HT-29 (cell line): ENCODE measurements around the gene UGT1A3. TPM values are rescaled to one million over a fixed set of nuclear protein-coding genes. Genes with fewer than 3 reads are reported as not detected.
"Not testable (repeated sequence)": the region's sequence is repeated elsewhere in the genome, so short reads cannot be mapped to it uniquely, and the experiment has no call there.

Experiments used
- DNase-seq: peaks from one replicate; pipeline ENCODE4 v3.0.0-alpha.2; 2015; ENCODE audit warnings: low spot score
- total RNA-seq: library from RNA; depleted of rRNA; stranded (reverse); fragments of >200 nt; shearing (Covaris generic); gene quantifications from 2 replicates; pipeline ENCODE4 v1.2.3, GENCODE V29; 2014; rRNA removed

Gene UGT1A3
- 1.2 and 1.6 TPM in 2 replicates for total RNA-seq

DNA sequence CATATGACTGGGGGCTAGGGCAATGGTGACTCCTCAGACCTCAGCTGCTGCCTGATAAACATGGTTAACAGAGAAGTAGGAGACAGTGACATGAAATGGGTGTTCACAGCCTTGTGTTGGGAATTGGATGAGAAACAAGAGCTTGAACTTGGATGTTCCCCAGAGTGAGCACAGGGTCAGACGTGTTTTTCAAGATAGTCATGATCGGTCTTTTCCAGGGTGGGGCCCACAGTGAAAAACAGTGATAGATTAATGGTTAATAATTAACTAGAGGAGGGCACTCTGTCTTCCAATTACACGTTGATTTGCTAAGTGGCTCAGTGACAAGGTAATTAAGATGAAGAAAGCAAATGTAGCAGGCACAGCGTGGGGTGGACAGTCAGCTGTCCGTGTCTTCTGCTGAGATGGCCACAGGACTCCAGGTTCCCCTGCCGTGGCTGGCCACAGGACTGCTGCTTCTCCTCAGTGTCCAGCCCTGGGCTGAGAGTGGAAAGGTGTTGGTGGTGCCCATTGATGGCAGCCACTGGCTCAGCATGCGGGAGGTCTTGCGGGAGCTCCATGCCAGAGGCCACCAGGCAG lies at the start of gene UGT1A3:
TSS of gene UGT1A3 (plus strand) at position 320 of the 579 bp plus-strand sequence. CDS start at position 405, 85 bp downstream.
- DNase-seq: no peak

DNA sequence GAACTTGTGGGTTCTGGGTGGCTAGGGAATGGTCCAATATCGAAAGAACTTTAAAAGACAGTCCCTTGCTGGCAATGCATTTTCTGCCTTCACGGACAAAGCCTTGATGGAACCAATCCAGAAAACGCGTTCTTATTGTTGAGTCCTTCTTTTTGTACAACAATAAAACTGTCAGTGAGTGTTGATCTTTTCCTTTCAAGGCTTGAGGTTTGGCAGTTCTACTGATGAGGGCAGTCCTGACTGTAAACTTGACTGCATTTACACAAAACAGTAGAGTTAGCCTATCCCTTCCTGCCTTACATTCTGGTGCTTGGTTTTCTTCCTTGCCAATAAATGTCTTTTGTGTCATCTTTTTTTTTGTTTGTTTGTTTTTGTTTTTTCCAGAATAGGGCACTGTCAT lies 49.6 kb upstream of the UGT1A3 start:
- no peak for DNase-seq

DNA sequence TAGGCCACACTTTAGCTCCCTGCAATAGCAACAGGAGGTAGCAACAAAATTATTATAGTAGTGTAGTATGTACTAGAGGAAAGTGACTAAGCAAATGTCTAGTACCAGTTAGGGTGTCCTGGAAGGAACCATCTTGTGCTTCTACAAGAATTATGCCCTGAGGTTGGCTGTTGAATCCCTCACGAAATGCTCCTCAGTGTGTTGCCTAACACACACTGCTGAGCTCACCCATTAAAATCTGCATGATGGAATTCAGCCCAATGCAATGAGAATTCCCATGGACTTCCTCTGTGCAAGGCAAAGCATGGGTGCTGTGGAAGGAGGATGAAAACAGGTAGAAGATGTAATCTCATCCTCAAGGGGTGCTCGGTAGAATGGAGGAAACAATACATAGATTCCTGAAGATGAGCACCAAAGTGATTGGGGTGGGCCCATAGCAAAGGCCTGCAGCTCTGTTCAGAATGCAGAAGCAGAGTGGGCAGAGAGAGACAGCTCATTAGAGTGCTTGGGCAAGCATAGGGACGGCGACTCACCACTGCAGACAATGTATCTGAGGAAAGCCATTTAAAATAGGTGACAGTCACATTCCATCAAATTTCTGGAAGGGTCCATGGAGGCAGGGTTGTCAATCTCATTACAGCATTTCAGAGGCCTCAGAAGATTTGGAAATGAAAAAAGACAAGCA lies 48.3 kb upstream of the UGT1A3 start:
- no peak for DNase-seq

DNA sequence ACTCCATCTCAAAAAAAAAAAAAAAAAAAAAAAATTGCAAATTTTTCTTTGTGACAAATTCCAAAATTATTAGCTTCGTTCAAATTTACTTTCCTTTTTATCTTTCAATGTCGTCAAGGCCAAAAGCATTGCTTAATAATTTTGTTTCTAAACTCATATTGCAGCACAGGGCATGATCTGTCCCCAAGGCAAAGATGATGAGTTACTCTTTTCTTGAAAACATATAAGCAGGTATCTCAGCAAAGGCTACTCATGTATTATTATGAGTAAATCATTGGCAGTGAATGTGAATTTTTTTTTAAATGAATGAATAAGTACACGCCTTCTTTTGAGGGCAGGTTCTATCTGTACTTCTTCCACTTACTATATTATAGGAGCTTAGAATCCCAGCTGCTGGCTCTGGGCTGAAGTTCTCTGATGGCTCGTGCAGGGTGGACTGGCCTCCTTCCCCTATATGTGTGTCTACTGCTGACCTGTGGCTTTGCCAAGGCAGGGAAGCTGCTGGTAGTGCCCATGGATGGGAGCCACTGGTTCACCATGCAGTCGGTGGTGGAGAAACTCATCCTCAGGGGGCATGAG lies 47.2 kb upstream of the UGT1A3 start, which contains the start of gene UGT1A7:
TSS of gene UGT1A7 (plus strand) at position 381 of the 579 bp plus-strand sequence. CDS start at position 418, 37 bp downstream.
- no peak for DNase-seq

DNA sequence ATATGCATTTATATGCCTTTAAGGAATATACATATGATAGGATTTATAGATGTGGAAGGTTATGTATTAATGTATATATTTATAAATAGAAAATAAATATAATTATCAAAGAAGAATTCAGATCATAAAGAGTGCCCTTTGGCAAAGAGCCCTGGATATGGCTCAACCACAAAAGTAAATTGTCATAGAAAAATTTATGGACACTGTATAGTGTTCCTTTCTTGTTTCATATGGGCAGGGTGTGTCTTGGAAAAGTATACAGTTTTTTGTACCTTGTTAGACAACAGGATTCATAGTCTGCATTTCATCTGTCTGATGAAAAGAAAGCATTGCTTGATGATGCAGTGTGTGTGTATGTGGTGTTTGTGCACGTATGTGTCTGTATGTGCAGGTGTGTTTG lies 44.2 kb upstream of the UGT1A3 start:
- DNase-seq: no peak

DNA sequence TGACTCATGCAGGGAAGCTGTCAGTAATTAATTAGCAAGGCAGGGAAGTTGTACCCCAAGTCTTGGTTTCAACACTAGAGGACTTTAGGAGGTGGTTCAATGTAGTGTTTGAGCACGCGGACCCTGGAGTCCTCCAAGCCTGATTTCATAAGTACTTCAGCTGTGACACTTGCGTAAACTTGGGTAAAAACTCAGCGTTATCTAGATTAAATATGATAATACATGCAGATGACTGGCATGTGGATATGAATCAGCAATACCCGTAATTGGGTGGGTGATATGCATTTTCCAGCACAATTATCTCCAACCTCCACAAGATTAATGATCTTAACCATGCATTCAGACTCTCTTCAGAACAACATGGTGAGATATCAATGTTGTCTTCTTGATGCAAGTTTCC lies 41.9 kb upstream of the UGT1A3 start:
- no peak for DNase-seq

DNA sequence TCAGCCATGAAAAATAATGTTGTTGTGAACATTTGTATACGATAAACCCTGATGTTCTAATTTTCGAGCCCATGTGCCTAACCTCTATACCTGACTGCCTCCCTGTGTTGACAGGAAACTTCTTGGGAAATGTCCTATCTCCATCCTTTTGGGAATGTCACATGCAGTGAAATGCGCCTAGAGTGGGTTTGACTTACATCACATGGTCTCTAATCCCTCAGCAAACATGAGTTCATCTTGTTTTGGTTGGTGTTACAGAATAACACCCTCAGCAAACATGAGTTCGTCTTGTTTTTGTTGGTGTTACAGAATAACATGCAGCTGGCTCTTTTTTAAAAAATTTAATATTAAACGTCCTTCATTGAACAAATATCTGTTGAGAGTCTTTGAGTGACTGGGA lies 40.5 kb upstream of the UGT1A3 start:
- DNase-seq: no peak

DNA sequence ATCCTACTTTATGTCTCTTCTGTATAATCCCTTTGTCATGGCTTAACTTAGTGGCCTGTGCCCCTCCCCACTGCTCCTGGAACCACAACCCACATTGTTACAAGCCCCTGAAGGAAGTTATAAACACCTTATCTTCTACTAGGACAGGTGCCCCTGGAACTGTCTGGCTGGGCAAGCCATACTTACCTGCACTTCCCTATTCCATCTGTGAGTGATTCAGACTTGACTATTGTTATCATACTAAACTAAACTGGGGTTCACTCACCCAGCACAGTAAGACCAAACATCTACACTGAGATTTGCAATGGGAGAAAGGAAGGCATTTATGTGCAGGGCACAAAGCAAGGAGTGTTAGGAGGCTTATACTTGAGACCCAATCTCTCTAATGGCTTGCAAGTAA lies 39.8 kb upstream of the UGT1A3 start:
- peak; percentile 59 for DNase-seq

DNA sequence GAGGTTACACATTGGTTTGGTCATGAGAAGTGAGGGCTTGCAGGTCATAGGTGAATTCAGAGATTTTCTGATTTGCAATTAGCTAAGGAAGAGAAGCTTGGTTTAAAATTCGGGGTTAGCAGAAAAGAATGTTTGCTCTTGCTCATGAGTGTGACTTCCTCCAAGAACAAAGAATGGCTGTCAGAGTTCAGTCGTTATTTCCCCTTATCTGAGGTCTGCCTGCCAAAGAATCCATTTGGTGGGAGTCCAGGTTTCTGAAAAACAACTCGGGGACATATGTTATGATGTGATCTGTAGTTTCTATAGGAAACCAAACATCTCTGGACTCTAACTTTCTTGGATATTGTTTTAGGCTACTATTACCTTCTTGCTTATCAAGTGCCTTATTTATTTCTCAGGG lies 39.3 kb upstream of the UGT1A3 start:
- DNase-seq: no peak

DNA sequence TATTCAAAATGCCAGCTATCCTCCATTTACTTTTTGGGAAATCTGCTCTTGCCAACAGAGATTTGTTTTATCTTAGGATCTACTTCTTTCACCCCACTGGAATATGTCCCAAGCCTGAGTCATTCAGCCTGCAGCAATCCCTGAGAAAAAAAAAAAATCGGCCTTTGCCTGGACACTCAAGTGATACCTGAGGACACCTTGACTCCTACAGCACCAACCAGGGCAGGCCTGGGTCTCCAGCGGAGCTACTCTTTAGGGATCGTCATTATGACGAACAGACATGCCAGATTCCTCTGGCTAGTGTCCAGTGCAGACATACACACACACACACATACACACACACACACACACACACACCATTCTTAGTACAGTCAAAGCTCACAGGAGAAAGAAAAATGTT lies 38.4 kb upstream of the UGT1A3 start:
- DNase-seq: peak; percentile 58

DNA sequence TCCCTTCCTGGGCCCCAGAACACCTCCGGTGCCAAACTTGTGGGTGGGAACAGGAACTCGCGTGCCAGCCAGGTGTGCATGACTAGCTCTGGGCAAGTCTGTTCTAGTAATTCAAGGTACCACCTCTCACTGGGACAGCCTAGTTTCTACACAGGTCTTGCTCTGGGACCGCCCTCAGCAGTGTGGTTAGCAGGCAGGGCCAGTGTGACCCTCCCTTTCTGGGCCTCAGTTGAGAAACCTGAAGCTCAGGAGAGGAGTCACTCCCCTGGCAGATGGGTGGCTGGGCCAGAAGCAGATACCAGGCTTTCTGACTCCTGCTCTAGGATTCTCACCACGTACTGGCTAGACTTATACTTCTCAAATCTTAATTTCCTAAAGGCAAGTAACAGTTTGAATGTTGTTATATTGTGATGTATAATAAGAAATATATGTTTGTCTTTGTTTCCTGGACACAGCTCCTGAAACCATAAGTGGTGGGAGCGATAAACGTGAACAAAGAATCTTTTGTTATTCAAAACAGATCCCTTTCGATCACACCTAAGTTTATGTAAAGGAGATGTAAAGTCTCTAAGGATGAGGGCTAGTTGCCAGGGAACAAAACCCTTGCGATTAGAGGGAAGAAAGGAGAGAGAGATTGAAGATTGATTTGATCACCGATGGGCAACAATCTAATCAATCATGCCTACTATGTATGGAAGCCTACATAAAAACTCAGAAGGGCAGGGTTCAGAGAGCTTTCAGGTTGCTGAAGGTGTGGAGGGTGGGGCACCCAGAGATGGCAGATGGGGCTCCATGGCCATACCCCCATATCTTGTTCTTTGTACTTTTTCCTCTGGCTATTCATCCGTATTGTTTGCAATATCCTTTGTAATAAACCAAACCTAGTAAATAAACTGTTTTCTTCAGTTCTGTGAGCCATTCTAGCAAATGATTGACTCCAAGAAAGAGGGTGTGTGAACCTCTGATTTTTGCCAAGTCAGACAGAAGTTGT lies 37.1 kb upstream of the UGT1A3 start:
- DNase-seq: peak; percentile 89

DNA sequence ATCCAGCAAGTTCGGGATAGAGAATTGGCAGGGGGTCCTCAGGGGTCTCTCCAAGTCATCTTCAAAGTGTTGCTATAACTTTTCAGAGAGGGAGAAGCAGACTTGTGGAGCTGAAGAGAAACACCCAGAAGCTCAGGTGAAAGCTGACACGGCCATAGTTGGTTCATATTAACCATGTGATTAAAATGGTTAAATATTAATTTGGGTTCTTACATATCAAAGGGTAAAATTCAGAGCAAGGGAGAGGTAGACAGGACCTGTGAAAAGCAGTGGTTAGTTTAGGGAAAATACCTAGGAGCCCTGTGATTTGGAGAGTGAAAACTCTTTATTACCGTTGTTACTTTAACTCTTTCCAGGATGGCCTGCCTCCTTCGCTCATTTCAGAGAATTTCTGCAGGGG lies 36.2 kb upstream of the UGT1A3 start, which contains the start of gene UGT1A6:
TSS of gene UGT1A6 (plus strand) at position 243 of the 400 bp plus-strand sequence. CDS start at position 358, 115 bp downstream.
- peak; percentile 51 for DNase-seq

DNA sequence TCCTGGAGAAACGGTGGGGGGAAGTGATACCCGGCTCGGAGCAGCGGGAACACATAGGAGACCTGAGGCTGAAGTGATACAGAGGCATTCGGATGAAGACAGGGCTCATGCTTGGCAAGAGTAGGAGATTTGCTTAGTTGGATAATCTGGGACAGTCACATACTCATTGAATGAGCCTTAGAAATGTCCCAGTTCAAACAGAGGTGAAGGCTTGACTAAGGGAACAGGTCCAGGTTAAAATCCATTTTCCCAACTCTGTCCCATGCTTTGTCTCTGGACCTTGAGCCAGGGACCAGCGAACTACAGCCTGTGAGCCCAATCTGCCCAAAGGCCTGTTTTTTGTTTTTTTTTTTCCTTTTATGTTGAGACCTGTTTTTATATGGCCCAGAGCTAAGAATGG lies 34.9 kb upstream of the UGT1A3 start:
- no peak for DNase-seq

DNA sequence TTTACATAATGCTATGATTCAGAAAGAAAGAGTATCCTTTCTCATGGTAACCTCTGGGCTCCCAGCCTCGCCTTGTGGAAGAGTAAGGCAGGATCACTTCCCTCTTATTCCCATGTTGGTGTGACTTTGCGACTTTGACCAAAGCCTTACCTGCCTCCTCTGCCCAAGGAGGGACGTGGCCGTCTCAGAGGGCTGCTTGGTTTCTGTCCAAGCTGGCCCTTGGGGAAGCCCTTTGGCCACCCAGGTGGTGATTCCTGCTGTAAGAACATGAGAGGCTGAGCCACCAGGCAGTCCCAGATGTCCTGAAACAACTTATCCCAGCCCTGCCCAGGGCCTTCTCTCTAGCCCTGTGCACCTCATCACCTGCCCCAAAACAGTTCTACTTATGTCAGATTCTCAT lies 30.1 kb upstream of the UGT1A3 start:
- no peak for DNase-seq

DNA sequence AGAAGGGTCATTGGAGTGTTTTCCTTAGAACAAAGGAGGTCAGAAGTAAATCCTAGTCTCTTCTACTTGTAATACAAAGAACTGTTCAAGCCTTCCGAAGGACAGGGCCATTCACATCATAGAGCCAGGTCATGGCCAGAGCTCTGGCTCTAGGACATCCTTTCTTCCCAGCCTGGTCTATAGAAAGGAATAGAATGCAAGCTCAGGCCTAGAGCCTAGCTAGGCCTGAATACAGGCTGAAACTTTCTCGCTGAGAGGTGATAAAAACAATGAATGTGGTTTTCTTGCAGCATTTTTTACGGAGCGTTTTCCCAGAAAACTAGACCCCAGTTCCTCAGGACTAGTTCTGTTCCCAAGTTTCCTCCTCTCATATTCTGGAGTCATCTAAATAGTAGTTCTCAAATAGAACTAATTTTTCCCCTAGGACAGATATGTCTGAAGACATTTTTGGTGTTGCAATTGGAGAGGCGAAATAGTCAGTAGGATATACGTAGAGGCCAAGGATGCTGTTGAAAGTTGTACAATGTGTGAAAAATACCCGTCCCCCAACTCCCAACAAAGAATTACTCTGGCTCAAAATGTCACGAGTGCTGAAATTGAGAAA lies 29.3 kb upstream of the UGT1A3 start:
- DNase-seq: no peak

DNA sequence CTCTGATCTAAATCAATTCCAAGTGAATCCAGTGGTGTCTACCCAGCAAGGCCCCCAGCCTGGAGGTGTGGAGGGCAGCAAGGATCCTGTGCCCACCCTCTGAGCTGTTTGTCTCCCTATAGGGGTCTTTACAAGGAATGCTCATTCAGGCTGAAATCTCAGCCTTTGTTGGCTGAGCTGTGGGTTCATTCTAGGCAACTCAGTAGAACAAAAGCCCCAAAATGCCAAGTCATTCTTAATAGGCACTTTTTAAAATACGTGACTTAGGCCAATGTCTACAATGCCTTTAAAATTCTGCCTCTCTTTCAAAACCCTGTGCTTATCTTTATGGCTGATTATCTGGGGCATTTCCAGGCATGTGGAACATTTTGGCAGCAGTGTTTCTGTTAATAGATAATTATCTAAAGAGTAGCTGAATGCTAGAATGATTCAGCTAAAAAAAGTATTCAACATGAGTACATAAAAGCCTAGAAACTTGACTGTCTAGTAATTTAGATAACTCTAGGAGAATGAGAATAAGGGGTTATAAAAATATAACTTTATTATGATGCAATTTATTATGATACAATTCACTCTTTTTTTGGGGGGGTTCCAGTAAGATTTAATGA lies 28.7 kb upstream of the UGT1A3 start:
- DNase-seq: peak; percentile 75

DNA sequence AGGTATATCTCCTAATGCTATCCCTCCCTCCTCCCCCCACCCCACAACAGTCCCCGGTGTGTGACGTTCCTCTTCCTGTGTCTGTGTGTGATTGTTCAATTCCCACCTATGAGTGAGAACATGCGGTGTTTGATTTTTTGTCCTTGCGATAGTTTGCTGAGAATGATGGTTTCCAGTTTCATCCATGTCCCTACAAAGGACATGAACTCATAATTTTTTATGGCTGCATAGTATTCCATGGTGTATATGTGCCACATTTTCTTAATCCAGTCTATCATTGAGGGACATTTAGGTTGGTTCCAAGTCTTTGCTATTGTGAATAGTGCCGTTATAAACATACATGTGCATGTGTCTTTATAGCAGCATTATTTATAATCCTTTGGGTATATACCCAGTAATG lies 28.0 kb upstream of the UGT1A3 start:
- DNase-seq: not testable (repeated sequence)

DNA sequence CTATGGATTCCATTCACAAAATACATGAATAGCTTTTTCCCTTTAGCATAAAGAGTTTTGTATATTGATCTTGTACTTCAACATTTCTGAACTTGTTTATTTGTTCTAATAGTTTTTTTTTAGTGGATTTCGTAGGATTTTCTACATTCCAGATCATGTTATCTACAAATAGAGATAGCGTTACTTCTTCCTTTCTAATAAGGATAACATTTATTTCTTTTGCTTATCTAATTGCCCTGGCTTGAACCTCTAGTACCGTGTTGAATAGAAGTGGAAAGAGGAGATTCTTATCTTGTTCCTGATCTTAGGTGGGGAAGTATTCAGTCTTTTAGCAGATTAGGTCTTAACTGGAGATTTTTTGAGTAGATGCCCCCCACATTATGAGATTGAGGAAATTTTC lies 26.6 kb upstream of the UGT1A3 start:
- DNase-seq: no peak

DNA sequence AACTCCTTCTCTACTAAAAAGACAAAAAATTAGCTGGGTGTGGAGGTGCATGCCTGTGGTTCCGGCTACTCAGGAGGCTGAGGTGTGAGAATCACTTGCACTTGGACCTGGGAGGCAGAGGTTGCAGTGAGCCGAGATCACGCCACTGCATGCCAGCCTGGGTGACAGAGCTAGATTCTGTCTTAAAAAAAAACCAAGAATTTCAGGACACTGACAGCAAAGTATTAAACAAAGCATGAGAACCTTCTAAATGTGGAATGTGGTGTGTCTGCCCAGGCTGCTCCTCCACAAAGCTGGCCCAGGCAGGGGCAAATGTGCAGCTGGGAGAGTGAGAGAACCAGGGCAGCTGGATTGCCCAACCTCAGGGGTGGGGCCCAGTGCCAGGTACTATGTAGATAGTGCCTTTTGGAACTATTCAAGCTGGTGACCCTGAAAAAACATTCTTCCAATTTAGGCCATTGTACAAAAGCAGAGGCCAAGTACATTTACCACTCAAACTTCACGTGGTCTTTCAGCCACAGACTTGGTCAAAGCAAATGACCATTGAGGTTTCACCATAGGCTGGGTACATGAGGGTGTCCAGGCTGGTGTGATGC lies 22.8 kb upstream of the UGT1A3 start:
- DNase-seq: no peak

DNA sequence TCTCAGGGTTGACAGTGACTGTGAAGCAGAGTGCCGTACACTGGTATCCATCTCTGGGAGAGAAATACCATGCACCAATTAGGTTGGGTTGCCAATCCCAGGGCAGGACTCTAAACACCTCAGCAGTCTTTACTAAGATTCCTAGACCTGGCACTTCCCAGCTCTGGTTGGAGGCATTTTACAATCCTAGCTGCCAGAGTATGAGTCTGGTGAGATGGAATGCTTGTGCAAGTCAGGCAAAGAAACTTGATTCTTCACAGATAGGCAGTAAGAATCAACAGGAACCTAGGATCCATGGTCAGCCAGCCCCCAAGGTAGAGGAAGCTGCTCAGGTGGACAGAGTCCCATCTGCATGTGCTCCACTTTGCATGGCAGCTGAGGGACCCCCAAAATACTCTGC lies 22.1 kb upstream of the UGT1A3 start:
- DNase-seq: no peak
